ENCODE results near the gene SIGMAR1.
A peak's percentile ranks its signal among the peaks of the same experiment; 100 is the strongest.

The SIGMAR1 gene

GRCh38 chr9:34637356-34638137 is at the start of gene SIGMAR1:
Gene SIGMAR1 (minus strand): TSS chr9:34637787. CDS start chr9:34637697, 90 bp downstream.
- DNase-seq = peak; percentile 81 to 86

- no peak for DNase-seq
Observed at GRCh38 chr9:34686732-34687131, 49.1 kb upstream of the SIGMAR1 start.

GRCh38 chr9:34686231-34686630 is 48.6 kb upstream of the SIGMAR1 start:
- DNase-seq = no peak

GRCh38 chr9:34685591-34685990 is 48.0 kb upstream of the SIGMAR1 start:
- DNase-seq = no peak

- DNase-seq = no peak
Observed at GRCh38 chr9:34684816-34685215, 47.2 kb upstream of the SIGMAR1 start.

GRCh38 chr9:34684145-34684544 is 46.6 kb upstream of the SIGMAR1 start:
- DNase-seq = no peak

GRCh38 chr9:34675869-34676268 is 38.3 kb upstream of the SIGMAR1 start:
- no peak for DNase-seq

- peak; percentile 50 to 78 for DNase-seq
Observed at GRCh38 chr9:34675048-34675714, 37.6 kb upstream of the SIGMAR1 start.

- DNase-seq = no peak
Observed at GRCh38 chr9:34674440-34674839, 36.9 kb upstream of the SIGMAR1 start.

GRCh38 chr9:34671307-34671706 is 33.7 kb upstream of the SIGMAR1 start:
- DNase-seq = no peak

GRCh38 chr9:34669809-34670562 is 32.4 kb upstream of the SIGMAR1 start:
- no peak for DNase-seq

- DNase-seq = peak; percentile 75 to 83
Observed at GRCh38 chr9:34665381-34666250, 28.0 kb upstream of the SIGMAR1 start.

GRCh38 chr9:34665067-34665380 is 27.4 kb upstream of the SIGMAR1 start:
- no peak for DNase-seq

- DNase-seq = peak; percentile 29 to 40
Observed at GRCh38 chr9:34664281-34665066, 26.9 kb upstream of the SIGMAR1 start.

- DNase-seq = no peak
Observed at GRCh38 chr9:34663303-34663605, 25.7 kb upstream of the SIGMAR1 start.

GRCh38 chr9:34662526-34663302 is 25.1 kb upstream of the SIGMAR1 start, which contains the start of gene CCL27:
Gene CCL27 (minus strand): TSS chr9:34662657. CDS start chr9:34662633, 24 bp downstream.
- no peak for DNase-seq

GRCh38 chr9:34659592-34660253 is 22.1 kb upstream of the SIGMAR1 start:
- DNase-seq = peak; percentile 45 to 52

GRCh38 chr9:34658461-34658860 is 20.9 kb upstream of the SIGMAR1 start:
- no peak for DNase-seq

- DNase-seq = no peak
Observed at GRCh38 chr9:34656992-34657391, 19.4 kb upstream of the SIGMAR1 start.

- DNase-seq = no peak
Observed at GRCh38 chr9:34655394-34655793, 17.8 kb upstream of the SIGMAR1 start.
